Spleen (tissue), 7 donors: ENCODE measurements around the gene AIF1L.
"Not testable (repeated sequence)": the region's sequence is repeated elsewhere in the genome, so short reads cannot be mapped to it uniquely, and the experiment has no call there.

Experiments used
- CTCF ChIP-seq, 11 experiments: fragments of 200-600 bp in 7 of 11; fragments of 450-650 bp in 4 of 11; sonication (generic) in 4 of 11; IDR thresholded peaks in 8 of 11; conservative IDR thresholded peaks in 3 of 11; 1 replicate in 7 of 11; 2 replicates in 4 of 11; pipeline versions ENCODE4 v1.4.0 to v1.8.0; 2016 to 2021; ENCODE audit warnings: antibody characterized with exemption in 11 of 11, inconsistent platforms in 4 of 11, mild to moderate bottlenecking in 1 of 11
- POLR2A ChIP-seq, 3 donors: fragments of 450-650 bp; IDR thresholded peaks; one replicate each; pipeline ENCODE4 v1.5.1; 2017; ENCODE audit warnings: antibody characterized with exemption in 3 of 3, mild to moderate bottlenecking in 1 of 3
- donor health status: DM: no; HTN: no; CAD: no; lungs with moderate emphysema.
- donor health status: DM: no; HTN: no; CAD: no.
- donor health status: DM: no; HTN: no; CAD: no.

- TF ChIP-seq POLR2A (IDR thresholded peaks at IDR 0.05); CTCF (IDR thresholded peaks at IDR 0.05 in 8 of 11, conservative IDR thresholded peaks at IDR 0.05 in 3 of 11): not testable (repeated sequence)
Measured at GRCh38 chr9:131099845-131100244, 3.5 kb downstream of the AIF1L start.
